HepG2 (cell line): Measurements from ENCODE around the gene SLF1. TPM values are rescaled to one million over a fixed set of nuclear protein-coding genes. Genes with fewer than 3 reads are reported as not detected.

Source experiments
- AHR ChIP-seq: IDR thresholded peaks from 2 replicates; pipeline ENCODE4 v1.6.1; 2018; ENCODE audit warnings: missing genetic modification reagents, missing compliant biosample characterization
- ATM ChIP-seq: fragments of 450-650 bp; IDR thresholded peaks from 2 replicates; pipeline ENCODE4 v1.7.1; 2017; ENCODE audit warnings: mild to moderate bottlenecking, borderline replicate concordance
- EEA1 ChIP-seq: sonication (generic); formaldehyde crosslinking; IDR thresholded peaks from 2 replicates; pipeline ENCODE4 v1.5.1; 2020; ENCODE audit warnings: mild to moderate bottlenecking, missing genetic modification reagents, borderline replicate concordance
- FLYWCH1 ChIP-seq: sonication (generic); formaldehyde crosslinking; IDR thresholded peaks from 2 replicates; pipeline ENCODE4 v1.8.1; 2023; ENCODE audit warnings: mild to moderate bottlenecking, missing genetic modification reagents
- NCOA5 ChIP-seq: sonication (generic); formaldehyde crosslinking; IDR thresholded peaks from 2 replicates; pipeline ENCODE4 v1.4.0; 2020; ENCODE audit warnings: missing genetic modification reagents
- NCOR1 ChIP-seq: fragments of 200-600 bp; sonication (generic); IDR thresholded peaks from 2 replicates; pipeline ENCODE4 v1.7.0; 2017; ENCODE audit warnings: antibody characterized with exemption, low read length, borderline replicate concordance
- PAX8 ChIP-seq: sonication (generic); formaldehyde crosslinking; IDR thresholded peaks from 2 replicates; pipeline ENCODE4 v1.8.0; 2022; ENCODE audit warnings: mild to moderate bottlenecking, missing genetic modification reagents, borderline replicate concordance
- ZBTB7B ChIP-seq: sonication (generic); formaldehyde crosslinking; IDR thresholded peaks from 2 replicates; pipeline ENCODE4 v1.4.0; 2020; ENCODE audit warnings: missing genetic modification reagents
- ZNF747 ChIP-seq: sonication (generic); formaldehyde crosslinking; IDR thresholded peaks from 2 replicates; pipeline ENCODE4 v1.8.1; 2023; ENCODE audit warnings: missing genetic modification reagents, mild to moderate bottlenecking, borderline replicate concordance
- polyA plus RNA-seq, 8 experiments: library from polyadenylated mRNA; depleted of rRNA in 3 of 8; stranded (reverse) in 7 of 8; unstranded in 1 of 8; fragments of >200 nt; fragmentation: Illumina TruSeq in 4 of 8; extraction: Trizol in 4 of 8; gene quantifications; 2 replicates each; pipeline versions ENCODE4 v1.2.1 to v1.2.3, GENCODE V29; 2011 to 2016; ENCODE audit warnings: low read depth in 4 of 8, missing spikeins in 1 of 8, mixed read lengths in 1 of 8; ENCODE audit not compliant: insufficient read depth in 1 of 8
- total RNA-seq, 5 experiments: library from RNA; depleted of rRNA; stranded (reverse); fragments of >200 nt; fragmentation: Illumina TruSeq; extraction: Trizol; gene quantifications; 2 replicates each; pipeline ENCODE4 v1.2.3, GENCODE V29; 2016; ENCODE audit warnings: low read depth in 1 of 5
- TF ChIP-seq, protein P1 (sequence below): sonication (generic); formaldehyde crosslinking; IDR thresholded peaks from 2 replicates; pipeline ENCODE4 v1.4.0; 2020; ENCODE audit warnings: missing genetic modification reagents, borderline replicate concordance
- TF ChIP-seq, protein P2 (sequence below): sonication (generic); formaldehyde crosslinking; IDR thresholded peaks from 2 replicates; pipeline ENCODE4 v1.4.0; 2020; ENCODE audit warnings: mild to moderate bottlenecking, missing genetic modification reagents
- TF ChIP-seq, protein P3 (sequence below): sonication (generic); formaldehyde crosslinking; IDR thresholded peaks from 2 replicates; pipeline ENCODE4 v1.5.0; 2020; ENCODE audit warnings: mild to moderate bottlenecking, missing genetic modification reagents

The SLF1 gene
- total and polyA plus RNA-seq, 2 of the 13 experiments (the other 11 are each of a cell fraction or from before 2014, with no cell fraction given) = 2.1 to 9.1 TPM

DNA sequence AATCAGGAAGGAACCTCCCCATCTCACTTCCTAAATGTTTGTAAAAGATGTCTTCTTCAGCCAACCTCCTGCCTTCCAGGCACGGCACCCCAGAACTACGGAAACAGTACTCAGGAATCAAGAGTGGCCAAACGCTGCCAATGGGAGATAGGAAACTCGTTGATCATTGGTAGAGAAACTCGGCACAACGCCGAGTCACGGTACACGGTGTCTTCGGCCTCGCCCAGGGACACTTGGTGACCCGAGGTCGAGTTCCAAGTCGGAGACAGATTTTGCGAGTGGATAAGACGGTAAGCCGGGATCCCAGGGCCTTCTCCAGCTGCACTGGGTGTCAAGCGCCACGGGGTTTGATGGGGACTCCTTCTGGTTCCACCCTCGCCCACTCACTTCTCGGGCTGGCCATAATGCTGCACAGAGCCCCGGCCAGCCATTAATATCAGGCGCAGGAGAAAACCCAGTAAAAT lies 408 bp upstream of the SLF1 start (continued):
- TF ChIP-seq, protein P1, sequence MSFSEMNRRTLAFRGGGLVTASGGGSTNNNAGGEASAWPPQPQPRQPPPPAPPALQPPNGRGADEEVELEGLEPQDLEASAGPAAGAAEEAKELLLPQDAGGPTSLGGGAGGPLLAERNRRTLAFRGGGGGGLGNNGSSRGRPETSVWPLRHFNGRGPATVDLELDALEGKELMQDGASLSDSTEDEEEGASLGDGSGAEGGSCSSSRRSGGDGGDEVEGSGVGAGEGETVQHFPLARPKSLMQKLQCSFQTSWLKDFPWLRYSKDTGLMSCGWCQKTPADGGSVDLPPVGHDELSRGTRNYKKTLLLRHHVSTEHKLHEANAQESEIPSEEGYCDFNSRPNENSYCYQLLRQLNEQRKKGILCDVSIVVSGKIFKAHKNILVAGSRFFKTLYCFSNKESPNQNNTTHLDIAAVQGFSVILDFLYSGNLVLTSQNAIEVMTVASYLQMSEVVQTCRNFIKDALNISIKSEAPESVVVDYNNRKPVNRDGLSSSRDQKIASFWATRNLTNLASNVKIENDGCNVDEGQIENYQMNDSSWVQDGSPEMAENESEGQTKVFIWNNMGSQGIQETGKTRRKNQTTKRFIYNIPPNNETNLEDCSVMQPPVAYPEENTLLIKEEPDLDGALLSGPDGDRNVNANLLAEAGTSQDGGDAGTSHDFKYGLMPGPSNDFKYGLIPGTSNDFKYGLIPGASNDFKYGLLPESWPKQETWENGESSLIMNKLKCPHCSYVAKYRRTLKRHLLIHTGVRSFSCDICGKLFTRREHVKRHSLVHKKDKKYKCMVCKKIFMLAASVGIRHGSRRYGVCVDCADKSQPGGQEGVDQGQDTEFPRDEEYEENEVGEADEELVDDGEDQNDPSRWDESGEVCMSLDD = no peak
- TF ChIP-seq, protein P2, sequence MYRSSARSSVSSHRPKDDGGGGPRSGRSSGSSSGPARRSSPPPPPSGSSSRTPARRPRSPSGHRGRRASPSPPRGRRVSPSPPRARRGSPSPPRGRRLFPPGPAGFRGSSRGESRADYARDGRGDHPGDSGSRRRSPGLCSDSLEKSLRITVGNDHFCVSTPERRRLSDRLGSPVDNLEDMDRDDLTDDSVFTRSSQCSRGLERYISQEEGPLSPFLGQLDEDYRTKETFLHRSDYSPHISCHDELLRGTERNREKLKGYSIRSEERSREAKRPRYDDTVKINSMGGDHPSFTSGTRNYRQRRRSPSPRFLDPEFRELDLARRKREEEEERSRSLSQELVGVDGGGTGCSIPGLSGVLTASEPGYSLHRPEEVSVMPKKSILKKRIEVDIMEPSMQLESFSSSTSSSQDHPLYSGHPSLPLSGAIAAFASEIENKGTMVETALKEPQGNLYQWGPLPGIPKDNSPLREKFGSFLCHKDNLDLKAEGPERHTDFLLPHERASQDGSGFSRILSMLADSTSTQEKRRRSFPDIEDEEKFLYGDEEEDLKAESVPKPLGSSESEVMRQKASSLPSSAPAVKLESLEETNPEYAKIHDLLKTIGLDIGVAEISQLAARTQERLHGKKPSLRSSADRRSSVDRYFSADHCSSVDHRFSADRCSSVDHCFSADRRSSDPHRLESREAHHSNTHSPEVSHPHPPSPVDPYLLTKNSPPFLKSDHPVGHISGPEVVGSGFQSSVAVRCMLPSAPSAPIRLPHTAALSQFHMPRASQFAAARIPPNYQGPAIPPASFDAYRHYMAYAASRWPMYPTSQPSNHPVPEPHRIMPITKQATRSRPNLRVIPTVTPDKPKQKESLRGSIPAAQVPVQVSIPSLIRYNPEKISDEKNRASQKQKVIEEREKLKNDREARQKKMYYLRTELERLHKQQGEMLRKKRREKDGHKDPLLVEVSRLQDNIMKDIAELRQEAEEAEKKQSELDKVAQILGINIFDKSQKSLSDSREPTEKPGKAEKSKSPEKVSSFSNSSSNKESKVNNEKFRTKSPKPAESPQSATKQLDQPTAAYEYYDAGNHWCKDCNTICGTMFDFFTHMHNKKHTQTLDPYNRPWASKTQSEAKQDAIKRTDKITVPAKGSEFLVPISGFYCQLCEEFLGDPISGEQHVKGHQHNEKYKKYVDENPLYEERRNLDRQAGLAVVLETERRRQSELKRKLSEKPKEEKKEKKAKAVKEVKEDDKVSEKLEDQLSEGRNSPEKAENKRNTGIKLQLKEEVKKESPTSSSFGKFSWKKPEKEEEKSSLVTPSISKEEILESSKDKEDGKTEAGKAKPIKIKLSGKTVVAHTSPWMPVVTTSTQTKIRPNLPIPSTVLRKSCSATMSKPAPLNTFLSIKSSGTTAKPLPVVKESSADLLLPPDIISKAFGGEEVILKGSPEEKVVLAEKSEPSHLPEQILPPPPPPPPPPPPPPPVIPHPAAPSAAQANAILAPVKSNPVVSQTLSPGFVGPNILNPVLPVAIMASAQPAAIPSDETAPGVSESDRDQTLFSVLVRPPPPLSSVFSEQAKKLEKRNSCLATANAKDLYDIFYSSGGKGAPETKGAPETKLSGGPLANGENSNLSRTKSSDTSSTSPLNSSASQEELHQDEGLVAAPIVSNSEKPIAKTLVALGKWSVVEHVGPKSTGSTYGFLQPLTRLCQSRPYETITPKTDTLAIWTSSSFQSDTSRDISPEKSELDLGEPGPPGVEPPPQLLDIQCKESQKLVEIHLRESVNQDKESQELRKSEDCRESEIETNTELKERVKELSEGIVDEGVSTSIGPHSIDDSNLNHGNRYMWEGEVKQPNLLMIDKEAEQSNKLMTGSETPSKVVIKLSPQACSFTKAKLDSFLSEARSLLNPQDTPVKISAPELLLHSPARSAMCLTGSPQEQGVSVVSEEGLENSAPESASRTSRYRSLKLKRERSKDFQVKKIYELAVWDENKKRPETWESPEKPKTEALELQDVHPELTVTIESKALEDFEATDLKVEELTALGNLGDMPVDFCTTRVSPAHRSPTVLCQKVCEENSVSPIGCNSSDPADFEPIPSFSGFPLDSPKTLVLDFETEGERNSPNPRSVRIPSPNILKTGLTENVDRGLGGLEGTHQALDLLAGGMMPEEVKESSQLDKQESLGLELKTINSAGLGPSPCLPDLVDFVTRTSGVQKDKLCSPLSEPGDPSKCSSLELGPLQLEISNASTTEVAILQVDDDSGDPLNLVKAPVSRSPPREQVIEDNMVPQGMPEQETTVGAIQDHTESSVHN (CRISPR knock-in tag) = no peak
- TF ChIP-seq EEA1 (CRISPR knock-in tag) (peak; percentile 16; the same call in 1 of the 2 replicates), FLYWCH1 (CRISPR knock-in tag) (no peak), AHR (no peak), PAX8 (CRISPR knock-in tag) (no peak), NCOR1 (no peak), ZNF747 (CRISPR knock-in tag) (no peak), ZBTB7B (no peak), ATM (no peak), NCOA5 (no peak)
- TF ChIP-seq, protein P3, sequence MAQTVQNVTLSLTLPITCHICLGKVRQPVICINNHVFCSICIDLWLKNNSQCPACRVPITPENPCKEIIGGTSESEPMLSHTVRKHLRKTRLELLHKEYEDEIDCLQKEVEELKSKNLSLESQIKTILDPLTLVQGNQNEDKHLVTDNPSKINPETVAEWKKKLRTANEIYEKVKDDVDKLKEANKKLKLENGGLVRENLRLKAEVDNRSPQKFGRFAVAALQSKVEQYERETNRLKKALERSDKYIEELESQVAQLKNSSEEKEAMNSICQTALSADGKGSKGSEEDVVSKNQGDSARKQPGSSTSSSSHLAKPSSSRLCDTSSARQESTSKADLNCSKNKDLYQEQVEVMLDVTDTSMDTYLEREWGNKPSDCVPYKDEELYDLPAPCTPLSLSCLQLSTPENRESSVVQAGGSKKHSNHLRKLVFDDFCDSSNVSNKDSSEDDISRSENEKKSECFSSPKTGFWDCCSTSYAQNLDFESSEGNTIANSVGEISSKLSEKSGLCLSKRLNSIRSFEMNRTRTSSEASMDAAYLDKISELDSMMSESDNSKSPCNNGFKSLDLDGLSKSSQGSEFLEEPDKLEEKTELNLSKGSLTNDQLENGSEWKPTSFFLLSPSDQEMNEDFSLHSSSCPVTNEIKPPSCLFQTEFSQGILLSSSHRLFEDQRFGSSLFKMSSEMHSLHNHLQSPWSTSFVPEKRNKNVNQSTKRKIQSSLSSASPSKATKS (CRISPR knock-in tag) = no peak
